Neutrophil (primary cell): ENCODE data around the gene SMIM5.

Experiments
- H3K27ac ChIP-seq: fragments of 200-600 bp; sonication (generic); 2 replicates; pipeline ENCODE4 v1.5.1; 2016; ENCODE audit warnings: mild to moderate bottlenecking, moderate library complexity
- H3K27me3 ChIP-seq: fragments of 200-600 bp; sonication (generic); 2 replicates; pipeline ENCODE4 v1.6.0; 2016; ENCODE audit warnings: mild to moderate bottlenecking
- H3K36me3 ChIP-seq: fragments of 200-600 bp; sonication (generic); 2 replicates; pipeline ENCODE4 v1.5.1; 2017
- H3K4me1 ChIP-seq, 2 experiments: fragments of 200-600 bp in 1 of 2; sonication (generic) in 1 of 2; 1 replicate in 1 of 2; 2 replicates in 1 of 2; pipeline versions ENCODE4 v1.5.1 to v1.6.1; 2013 to 2016; ENCODE audit warnings: low read depth in 1 of 2, low read length in 1 of 2, mild to moderate bottlenecking in 1 of 2, moderate library complexity in 1 of 2; ENCODE audit not compliant: control insufficient read depth in 1 of 2, insufficient read depth in 1 of 2
- H3K4me3 ChIP-seq, 2 experiments: fragments of 200-600 bp in 1 of 2; sonication (generic) in 1 of 2; 1 replicate in 1 of 2; 2 replicates in 1 of 2; pipeline ENCODE4 v1.5.1; 2013 to 2016; ENCODE audit warnings: low read depth in 1 of 2, low read length in 1 of 2, mild to moderate bottlenecking in 1 of 2, moderate library complexity in 1 of 2
- H3K9me3 ChIP-seq: fragments of 200-600 bp; sonication (generic); 2 replicates; pipeline ENCODE4 v1.5.1; 2016
- TF ChIP-seq, protein P1 (sequence below): fragments of 200-600 bp; sonication (generic); IDR thresholded peaks from 2 replicates; pipeline ENCODE4 v1.5.1; 2016; ENCODE audit warnings: antibody characterized with exemption

SMIM5 gene

DNA sequence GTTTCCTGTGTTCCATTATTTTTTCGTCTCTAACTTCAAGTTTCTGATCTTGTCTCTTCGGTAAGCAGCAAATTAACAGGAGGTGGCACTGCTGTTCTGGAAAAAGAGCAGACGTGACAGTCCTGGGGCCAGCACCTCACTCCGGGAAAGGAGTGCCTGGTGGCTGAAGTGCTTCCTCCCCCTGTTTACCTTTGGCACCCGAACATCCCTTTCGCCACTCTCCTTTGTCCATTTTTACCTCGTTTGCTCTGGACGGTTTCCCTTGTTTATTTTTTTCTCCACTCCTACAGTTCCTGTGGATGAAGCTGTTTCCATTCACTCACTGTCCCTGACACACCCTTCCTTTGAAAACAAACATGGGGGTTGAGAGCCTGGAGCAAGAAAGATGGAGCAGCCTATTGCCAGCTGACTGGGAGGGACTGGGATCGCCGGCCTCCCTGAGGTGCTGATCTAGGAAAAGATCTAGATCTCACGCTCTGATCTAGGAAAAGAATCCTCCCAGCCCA is 46.5 kb downstream of the SMIM5 start:
- Histone ChIP-seq H3K27me3 (no peaks in the 10 kb centered on the region), H3K27ac (no peak overlapping the region), H3K4me1 (peaks cover 10% of the 10 kb centered on the region in 2 experiments), H3K9me3 (no peaks in the 10 kb centered on the region), H3K36me3 (peaks cover 37% of the 10 kb centered on the region), H3K4me3 (no peak overlapping the region)
- TF ChIP-seq, protein P1, sequence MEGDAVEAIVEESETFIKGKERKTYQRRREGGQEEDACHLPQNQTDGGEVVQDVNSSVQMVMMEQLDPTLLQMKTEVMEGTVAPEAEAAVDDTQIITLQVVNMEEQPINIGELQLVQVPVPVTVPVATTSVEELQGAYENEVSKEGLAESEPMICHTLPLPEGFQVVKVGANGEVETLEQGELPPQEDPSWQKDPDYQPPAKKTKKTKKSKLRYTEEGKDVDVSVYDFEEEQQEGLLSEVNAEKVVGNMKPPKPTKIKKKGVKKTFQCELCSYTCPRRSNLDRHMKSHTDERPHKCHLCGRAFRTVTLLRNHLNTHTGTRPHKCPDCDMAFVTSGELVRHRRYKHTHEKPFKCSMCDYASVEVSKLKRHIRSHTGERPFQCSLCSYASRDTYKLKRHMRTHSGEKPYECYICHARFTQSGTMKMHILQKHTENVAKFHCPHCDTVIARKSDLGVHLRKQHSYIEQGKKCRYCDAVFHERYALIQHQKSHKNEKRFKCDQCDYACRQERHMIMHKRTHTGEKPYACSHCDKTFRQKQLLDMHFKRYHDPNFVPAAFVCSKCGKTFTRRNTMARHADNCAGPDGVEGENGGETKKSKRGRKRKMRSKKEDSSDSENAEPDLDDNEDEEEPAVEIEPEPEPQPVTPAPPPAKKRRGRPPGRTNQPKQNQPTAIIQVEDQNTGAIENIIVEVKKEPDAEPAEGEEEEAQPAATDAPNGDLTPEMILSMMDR = no peak

- Histone ChIP-seq H3K36me3 (peaks cover 37% of the 10 kb centered on the region), H3K27me3 (no peaks in the 10 kb centered on the region), H3K4me1 (peaks cover 3% of the 10 kb centered on the region in 2 experiments), H3K27ac (no peak overlapping the region), H3K4me3 (no peak overlapping the region), H3K9me3 (no peaks in the 10 kb centered on the region)
- TF ChIP-seq, protein P1 = no peak
Measured at GRCh38 chr17:75680431-75680830, 47.2 kb downstream of the SMIM5 start.

DNA sequence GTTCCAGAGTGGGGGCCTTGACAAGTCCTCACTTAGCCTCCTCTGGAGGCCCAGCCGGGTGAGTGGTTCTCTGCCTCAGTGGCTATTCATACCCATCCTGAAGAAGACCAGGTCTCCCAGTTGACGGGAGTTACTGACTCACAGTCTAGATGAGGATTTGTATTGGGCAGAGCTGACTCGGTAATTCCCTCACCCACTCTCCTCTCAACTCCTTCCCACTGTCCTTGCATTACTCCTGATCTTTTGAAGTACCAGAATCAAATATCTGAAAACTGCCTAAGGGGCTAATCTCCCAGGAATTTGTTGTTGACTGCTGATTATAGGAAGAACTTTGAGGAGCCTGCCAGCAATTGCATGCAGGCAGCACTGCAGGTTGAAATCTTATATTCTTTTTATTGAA is 48.1 kb downstream of the SMIM5 start:
- no peaks in the 10 kb centered on the region for H3K9me3 ChIP-seq
- no peak overlapping the region for H3K27ac ChIP-seq
- H3K4me3 ChIP-seq = no peak overlapping the region
- peaks cover 5% of the 10 kb centered on the region in 2 experiments for H3K4me1 ChIP-seq
- H3K36me3 ChIP-seq = peaks cover 37% of the 10 kb centered on the region
- TF ChIP-seq, protein P1 = no peak
- H3K27me3 ChIP-seq = no peaks in the 10 kb centered on the region

DNA sequence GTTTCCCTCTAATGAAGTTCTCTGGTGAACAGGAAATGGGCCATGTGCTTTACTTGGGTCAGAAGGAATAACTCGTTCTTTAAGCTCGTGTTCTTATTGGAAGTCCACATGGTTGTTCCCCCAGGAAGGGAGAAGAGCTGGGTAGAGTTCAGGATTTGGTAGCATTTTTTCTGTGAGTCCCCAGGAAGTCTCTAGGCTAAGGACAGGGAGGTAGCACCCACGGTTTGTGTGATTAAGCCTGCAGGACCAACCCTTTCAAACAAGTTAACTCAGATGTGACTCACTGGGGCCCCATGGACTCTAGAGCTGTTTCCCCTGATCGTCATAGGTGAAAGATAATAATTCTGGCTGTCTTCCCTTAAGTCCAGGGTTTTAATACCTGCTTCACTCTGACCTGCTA is 50.3 kb downstream of the SMIM5 start:
- TF ChIP-seq, protein P1 = no peak
- Histone ChIP-seq H3K36me3 (peaks cover 26% of the 10 kb centered on the region), H3K9me3 (no peaks in the 10 kb centered on the region), H3K4me1 (peaks cover 28% of the 10 kb centered on the region in 2 experiments), H3K27ac (no peak overlapping the region), H3K4me3 (no peak overlapping the region), H3K27me3 (no peaks in the 10 kb centered on the region)

GRCh38 chr17:75684249-75684648 is 51.0 kb downstream of the SMIM5 start:
- Histone ChIP-seq H3K4me1 (peaks cover 34% of the 10 kb centered on the region in 2 experiments), H3K9me3 (no peaks in the 10 kb centered on the region), H3K4me3 (no peak overlapping the region), H3K36me3 (peaks cover 21% of the 10 kb centered on the region), H3K27me3 (no peaks in the 10 kb centered on the region), H3K27ac (no peak overlapping the region)
- TF ChIP-seq, protein P1 = no peak

DNA sequence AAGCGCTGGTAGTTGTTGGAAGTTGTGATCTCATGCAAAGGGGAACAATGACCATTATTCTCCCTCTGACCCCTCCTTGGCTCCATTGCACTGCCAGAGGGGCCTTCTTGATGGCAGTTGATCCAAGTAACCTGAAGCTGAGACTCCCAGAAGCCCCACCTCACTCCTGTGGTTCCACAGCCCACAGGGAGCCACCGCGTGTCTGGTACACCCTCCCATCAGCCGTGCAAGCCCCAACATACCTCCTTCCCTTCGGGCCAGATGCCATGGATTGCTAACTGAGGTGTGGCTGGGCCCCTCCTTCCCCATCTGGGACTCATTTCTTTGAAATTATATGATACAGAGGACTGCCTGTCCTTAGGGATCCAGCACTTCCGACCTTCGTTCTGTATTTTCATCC is 51.7 kb downstream of the SMIM5 start:
- Histone ChIP-seq H3K9me3 (no peaks in the 10 kb centered on the region), H3K27ac (no peak overlapping the region), H3K36me3 (peaks cover 16% of the 10 kb centered on the region), H3K4me1 (peaks cover 41% of the 10 kb centered on the region in 2 experiments), H3K27me3 (no peaks in the 10 kb centered on the region), H3K4me3 (no peak overlapping the region)
- TF ChIP-seq, protein P1 = no peak
